GM11168 (cell line): ENCODE results near the gene B3GNT8.
"Not testable (repeated sequence)": the region's sequence is repeated elsewhere in the genome, so short reads cannot be mapped to it uniquely, and the experiment has no call there.

ENCODE experiments used
- in situ Hi-C: fragments of 300-500 bp; cut with MboI; formaldehyde crosslinking; loops from one replicate; pipeline ENCODE4 v1.12.0; 2022; ENCODE audit warnings: low sequenced_read_pairs; ENCODE audit not compliant: unreplicated experiment

Gene B3GNT8, protein sequence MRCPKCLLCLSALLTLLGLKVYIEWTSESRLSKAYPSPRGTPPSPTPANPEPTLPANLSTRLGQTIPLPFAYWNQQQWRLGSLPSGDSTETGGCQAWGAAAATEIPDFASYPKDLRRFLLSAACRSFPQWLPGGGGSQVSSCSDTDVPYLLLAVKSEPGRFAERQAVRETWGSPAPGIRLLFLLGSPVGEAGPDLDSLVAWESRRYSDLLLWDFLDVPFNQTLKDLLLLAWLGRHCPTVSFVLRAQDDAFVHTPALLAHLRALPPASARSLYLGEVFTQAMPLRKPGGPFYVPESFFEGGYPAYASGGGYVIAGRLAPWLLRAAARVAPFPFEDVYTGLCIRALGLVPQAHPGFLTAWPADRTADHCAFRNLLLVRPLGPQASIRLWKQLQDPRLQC

GRCh38 chr19:41426952-41427646 lies at the start of gene B3GNT8:
Gene B3GNT8, minus strand, starts transcription at chr19:41427374. Its CDS starts 596 bp downstream, at chr19:41426778.
- in situ Hi-C loops: no loop called here

- in situ Hi-C loops: no loop called here
These were observed 49.4 kb upstream of the B3GNT8 start for GRCh38 chr19:41476583-41476982.

DNA sequence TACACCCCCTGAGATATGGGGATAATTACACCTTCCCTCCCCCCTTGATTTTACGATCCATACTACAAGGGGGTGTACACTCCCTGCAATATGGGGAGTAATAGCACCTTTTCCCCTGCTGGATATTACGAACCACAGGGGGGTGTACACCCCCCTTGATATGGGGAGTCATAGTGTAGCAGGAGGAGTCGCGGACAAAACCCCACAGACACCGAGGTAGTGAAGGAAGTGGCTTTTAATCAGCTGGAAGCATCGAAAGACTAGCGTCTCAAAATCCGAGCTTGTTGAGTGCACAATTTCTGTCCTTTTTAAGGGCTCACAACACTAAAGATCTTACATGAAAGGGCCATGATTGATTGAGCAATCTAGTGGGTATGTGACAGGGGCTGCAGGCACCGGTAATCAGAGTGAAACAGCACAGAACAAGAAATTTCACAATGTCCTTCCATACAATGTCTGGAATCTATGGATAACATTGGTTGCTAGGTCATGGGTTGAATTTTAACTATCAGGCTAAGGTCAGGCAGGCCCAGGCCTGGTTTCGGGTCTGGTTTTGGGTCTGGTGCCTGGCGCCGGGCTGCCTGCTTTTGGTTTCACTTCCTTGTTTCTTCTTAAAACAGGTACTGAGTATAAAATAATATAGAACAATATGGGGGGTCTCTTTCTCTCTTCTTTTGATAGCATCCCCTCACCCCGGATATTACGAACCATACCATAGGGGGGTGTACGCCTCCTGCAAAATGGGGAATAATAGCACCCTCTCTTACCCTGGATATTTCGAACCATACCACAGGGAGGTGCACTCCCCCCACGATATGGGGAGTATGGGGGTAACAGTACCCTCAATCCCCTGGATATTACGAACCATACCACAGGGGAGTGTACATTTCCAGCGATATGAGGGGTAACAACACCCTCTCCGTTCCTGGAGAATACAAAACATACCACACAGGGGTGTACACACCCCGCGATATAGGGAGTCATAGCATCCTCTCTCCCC lies 36.4 kb upstream of the B3GNT8 start:
- in situ Hi-C loops: not testable (repeated sequence)

DNA sequence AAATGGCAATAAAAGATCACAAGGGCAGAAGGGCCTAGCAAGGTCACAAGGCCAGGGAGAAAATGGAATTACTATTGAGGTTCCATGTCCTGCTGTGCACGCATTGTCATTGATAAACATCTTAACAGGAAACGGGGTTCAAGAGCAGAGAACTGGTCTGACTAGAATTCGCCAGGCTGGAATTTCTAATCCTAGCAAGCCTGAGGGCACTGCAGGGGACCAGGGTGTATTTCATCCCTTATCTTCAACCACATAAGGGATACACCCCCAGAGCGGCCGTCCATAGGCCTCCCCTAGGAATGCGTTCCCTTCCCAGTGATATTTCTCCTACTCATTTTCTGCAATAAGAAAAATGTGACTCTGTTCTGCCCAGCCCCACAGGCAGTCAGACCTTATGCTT lies 35.3 kb upstream of the B3GNT8 start:
- in situ Hi-C loops: no loop called here

- in situ Hi-C loops: no loop called here
These were observed 30.1 kb upstream of the B3GNT8 start for GRCh38 chr19:41457241-41457640.

DNA sequence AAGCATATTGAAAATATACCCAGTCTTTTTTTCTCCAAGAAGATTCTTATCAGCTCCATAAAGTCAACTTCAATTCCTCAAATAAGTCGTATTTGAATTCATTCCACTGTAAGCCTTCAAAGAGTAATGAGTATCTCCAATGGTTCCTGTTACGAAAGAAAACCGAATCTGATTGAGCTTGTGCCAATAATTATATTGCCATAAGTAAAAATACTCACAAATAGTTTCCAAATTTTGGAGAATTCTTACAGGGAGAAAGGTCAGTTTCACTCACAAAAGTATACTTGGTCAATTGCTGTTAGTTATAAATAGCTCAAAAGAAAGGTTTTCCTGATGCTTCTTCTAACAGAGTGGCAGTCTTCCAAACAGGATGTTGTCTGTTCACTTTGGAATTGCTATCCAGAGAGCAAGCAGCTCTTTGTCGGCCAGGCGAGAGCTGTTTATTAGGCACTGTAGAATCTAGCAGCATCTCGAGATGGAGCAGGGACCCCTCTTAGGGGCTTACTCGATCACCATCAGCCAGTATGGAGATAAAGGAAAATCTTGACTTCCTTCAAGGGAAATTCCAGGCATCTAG lies 29.3 kb upstream of the B3GNT8 start:
- in situ Hi-C loops: no loop called here

DNA sequence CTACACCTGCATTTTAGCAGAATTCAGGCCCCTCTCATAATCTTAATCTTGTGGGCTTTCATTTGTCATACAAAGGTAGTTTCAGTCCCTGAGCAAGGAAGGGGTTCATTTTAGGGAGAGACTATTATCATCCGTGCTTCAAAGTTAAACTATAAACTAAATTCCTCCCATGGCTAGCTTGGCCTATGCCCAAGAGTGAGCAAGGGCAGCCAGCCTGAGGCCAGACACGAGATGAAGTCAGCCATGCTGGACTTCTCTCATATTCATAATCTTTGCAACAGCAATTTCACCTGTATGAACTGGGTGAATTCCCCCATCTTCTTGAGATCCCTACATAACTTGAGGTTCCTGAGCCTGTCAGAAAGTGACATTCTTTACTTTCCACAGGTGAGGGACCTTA lies 28.8 kb upstream of the B3GNT8 start:
- in situ Hi-C loops: no loop called here

DNA sequence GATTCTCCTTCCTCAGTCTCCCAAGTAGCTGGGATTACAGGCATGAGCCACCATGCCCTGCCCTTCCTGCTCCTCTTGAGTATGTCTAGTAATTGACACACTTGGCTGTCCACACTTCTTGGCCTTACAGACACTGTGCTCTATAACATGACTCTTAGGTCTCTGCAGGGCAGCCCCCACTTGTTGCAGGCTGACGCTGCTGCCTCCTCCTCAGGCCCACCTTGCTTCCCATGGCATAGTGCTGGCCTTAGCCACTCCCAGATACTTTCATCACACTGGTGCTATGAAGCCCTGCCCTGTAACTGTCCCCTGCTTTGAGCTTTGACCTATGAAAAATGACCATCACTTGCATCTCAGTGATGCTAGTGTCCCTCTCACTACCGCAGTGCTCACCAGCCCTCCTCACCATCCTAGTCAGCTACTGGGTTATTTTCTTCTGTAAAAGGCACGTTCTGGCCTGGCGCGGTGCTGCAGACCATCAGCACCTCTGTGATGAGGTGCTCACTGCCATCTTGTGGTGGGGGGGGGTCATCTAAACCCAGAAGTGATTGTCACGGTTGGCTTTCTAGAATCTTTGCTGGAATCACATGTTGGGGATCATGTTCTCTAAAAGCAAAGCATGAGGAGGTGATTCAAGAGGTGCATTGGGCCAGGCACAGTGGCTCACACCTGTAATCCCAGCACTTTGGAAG lies 25.6 kb upstream of the B3GNT8 start:
- in situ Hi-C loops: no loop called here

- in situ Hi-C loops: loop anchor here (10.0 kb wide), 1 partner anchor 125 kb away; the partner anchor contains the start of gene CEACAM21
These were observed 22.6 kb upstream of the B3GNT8 start for GRCh38 chr19:41449865-41450178.

DNA sequence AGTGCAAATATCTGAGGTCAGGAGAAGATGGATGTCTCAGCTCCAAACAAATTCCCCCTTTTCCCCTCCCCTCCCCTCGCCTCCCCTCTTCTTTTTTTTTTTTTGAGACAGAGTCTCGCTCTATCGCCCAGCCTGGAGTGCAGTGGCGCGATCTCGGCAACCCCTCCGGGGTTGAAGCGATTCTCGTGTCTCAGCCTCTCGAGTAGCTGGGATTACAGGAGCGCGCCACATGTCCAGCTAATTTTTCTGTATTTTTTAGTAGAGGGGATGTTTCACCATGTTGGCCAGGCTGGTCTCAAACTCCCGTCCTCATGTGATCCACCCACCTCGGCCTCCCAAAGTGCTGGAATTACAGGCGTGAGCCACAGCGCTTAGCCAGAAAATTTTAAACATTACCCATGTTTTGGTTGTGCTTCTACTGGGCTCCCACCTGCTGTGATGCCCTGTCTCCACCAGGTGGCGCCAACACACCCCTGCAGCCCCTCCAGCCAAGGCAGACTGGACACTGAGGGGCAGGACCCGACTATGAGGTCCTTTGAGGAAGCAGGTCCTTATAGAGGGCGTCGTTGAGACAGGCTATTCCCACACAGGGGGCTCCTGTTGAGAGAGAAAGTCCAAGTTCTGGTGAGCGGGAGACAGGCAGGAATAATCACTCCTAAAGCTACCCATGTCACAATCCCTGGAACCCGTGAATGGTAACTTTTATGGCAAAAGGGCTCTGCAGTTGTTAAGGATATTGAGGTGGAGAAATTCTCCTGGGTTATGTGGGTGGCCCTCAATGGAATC lies 22.1 kb upstream of the B3GNT8 start:
- in situ Hi-C loops: loop anchor here (10.0 kb wide), 1 partner anchor 126 kb away; the partner anchor contains the start of gene CEACAM21

DNA sequence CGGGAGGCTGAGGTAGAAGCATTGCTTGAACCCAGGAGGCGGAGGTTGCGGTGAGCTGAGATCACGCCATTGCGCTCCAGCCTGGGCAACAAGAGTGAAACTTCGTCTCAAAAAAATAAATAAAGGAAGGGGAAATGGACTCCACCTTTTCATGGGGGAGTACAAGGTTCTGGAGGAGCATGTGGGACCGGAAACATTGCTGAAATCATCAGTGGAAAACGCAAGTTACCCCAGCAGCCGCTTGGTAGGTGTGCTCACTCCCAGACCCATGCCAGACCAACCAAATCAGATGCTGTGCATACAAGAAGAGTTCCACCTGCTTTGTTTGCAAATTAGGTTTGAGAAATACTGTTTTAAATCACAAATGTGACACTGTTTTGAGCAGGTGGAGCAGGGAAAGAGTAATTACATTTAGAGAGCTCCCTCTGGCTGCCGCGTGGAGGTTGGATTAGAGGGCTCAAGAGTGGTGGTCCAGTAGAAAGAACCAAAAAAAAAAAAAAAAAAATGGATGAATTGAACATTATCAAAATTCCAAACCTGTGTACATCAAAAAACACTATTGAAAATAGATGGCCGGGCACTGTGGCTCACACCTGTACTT lies 20.7 kb upstream of the B3GNT8 start:
- in situ Hi-C loops: loop anchor here (10.0 kb wide), 1 partner anchor 127 kb away; the partner anchor contains the start of gene CEACAM21

- in situ Hi-C loops: loop anchor here (10.0 kb wide), 1 partner anchor 129 kb away; the partner anchor contains the start of gene CEACAM21
These were observed 18.4 kb upstream of the B3GNT8 start for GRCh38 chr19:41445575-41445974.

DNA sequence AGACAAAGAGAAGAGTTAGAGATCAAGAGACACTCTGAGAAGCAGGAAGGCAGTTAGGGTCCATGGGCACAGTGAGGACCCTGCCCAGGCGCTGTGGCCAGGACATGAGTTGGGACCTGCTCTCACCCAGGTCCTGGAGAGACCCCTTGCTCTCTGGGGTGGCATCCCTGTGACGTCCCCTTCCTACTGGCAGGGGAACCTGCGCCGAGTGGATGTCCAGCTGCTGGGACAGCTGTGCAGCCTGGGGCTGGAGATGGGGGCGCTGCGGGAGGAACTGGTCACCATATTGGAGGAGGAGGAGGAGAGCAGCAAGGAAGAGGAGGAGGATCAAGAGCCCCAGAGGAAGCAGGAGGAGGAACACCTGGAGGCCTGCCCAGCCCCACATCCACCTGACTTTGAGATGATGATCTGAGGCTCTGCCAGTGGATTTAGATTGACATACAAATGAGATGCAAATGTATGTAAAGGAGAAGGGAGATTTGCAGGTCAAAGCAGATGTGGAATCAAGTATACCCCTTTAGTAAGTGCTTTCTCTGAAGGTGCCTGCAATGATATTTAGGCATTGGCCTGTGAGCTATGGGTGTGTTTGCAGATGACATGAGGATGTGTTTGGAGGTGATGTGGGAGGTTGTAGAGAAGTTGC lies 16.8 kb upstream of the B3GNT8 start:
- in situ Hi-C loops: loop anchor here (5.0 to 10.0 kb wide), 2 partner anchors 93 to 131 kb away; partner anchors contain the start of gene CEACAM21

DNA sequence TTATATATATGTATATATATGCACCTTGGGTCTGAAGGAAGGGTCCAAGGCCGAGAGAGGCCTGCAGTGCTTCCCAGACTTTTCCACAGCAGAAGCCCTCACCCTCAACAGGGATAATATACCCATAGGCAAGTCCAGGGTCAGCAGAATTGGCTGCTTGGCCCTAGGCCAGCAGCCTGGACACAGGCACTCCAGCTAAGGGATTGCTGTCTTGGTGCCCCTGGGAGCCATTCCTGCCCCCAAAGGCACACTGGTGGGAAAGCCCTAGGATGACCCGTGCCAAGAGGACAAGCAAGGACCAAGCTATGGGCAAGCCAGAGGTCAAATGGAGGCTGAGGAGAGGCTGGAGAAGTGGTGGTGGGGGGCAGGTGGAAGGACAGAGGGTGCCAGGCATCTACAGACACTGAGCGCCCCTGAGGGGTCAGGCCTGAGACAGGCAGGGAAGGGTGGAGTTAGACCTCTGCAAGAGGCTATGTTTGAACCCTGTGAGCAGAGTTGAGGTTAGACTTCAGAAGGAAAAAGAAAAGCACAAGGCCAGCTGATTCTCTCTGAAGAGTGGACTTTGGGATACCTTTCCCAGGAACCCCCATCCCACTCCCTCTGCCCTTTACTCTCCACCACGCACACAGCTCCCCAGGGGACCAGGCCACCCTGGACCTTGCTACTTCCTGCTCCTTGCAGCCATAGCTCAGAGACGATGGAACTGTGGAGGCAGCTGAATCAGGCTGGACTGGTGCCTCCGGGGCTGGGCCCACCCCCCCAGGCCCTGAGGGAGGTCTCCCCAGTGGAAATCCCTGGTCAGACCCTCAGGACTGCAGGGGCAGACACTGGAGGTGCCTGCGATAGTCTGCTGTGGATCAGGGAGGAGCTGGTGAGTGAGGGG lies 15.5 kb upstream of the B3GNT8 start, which contains the start of gene ERICH4:
TSS of gene ERICH4 (plus strand) at position 684 of the 883 bp plus-strand sequence. CDS start at position 698, 14 bp downstream.
- in situ Hi-C loops: loop anchor here (5.0 to 10.0 kb wide), 2 partner anchors 95 to 132 kb away; partner anchors contain the start of gene CEACAM21

DNA sequence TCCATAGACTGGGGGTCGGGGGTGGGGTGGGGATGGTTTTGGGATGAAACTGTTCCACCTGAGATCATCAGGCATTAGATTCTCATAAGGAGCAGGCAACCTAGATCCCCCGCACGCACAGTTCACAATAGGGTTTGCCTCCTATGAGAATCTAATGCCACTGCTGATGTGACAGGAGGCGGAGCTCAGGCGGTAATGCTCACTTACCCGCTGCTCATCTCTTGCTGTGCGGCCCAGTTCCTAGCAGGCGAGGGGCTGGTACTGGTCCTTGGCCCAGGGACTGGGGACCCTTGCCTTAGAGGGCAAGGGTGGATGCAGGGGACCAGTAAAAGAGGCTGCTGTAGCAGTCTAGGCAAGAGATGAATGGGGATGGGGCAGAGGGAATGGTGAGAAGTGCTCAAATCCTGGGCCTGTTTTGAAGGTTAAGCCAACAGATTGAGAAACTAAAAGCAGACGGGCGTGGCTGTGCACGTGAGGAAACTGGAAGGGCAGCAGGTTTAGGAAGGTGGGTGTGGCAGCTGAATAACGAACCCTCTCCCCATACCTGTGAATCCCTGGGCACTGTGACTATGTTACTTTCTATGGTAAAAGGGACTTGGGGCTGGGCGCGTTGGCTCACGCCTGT lies 14.3 kb upstream of the B3GNT8 start:
- in situ Hi-C loops: loop anchor here (5.0 to 10.0 kb wide), 2 partner anchors 96 to 133 kb away; partner anchors contain the start of gene CEACAM21
